ENCODE results near the gene CARMIL1.
"Not testable (repeated sequence)": the region's sequence is repeated elsewhere in the genome, so short reads cannot be mapped to it uniquely, and the experiment has no call there.

CARMIL1 gene

GRCh38 chr6:25278261-25278913, 787 bp upstream of the CARMIL1 start:
- no peak for DNase-seq

- DNase-seq = no peak
Observed at GRCh38 chr6:25279748-25280343, 672 bp downstream of the CARMIL1 start.

GRCh38 chr6:25280344-25281074, 1.3 kb downstream of the CARMIL1 start:
- DNase-seq = no peak

GRCh38 chr6:25286891-25287290, 7.7 kb downstream of the CARMIL1 start:
- DNase-seq = no peak

GRCh38 chr6:25287941-25288340, 8.8 kb downstream of the CARMIL1 start:
- DNase-seq = no peak

GRCh38 chr6:25288518-25288917, 9.3 kb downstream of the CARMIL1 start:
- DNase-seq = no peak

GRCh38 chr6:25290306-25291060, 11.3 kb downstream of the CARMIL1 start:
- no peak for DNase-seq

- no peak for DNase-seq
Observed at GRCh38 chr6:25292384-25292783, 13.2 kb downstream of the CARMIL1 start.

- no peak for DNase-seq
Observed at GRCh38 chr6:25295651-25296050, 16.5 kb downstream of the CARMIL1 start.

GRCh38 chr6:25296217-25296905, 17.2 kb downstream of the CARMIL1 start:
- DNase-seq = no peak

- no peak for DNase-seq
Observed at GRCh38 chr6:25297039-25297441, 17.9 kb downstream of the CARMIL1 start.

GRCh38 chr6:25297823-25298522, 18.8 kb downstream of the CARMIL1 start:
- DNase-seq = no peak

GRCh38 chr6:25298523-25298865, 19.3 kb downstream of the CARMIL1 start:
- DNase-seq = not testable (repeated sequence)

- no peak for DNase-seq
Observed at GRCh38 chr6:25301362-25301761, 22.2 kb downstream of the CARMIL1 start.

- DNase-seq = no peak
Observed at GRCh38 chr6:25302151-25302550, 23.0 kb downstream of the CARMIL1 start.

- no peak for DNase-seq
Observed at GRCh38 chr6:25302677-25303128, 23.5 kb downstream of the CARMIL1 start.

- no peak for DNase-seq
Observed at GRCh38 chr6:25303254-25303653, 24.1 kb downstream of the CARMIL1 start.

- no peak for DNase-seq
Observed at GRCh38 chr6:25306379-25306778, 27.2 kb downstream of the CARMIL1 start.

- DNase-seq = no peak
Observed at GRCh38 chr6:25307805-25308494, 28.8 kb downstream of the CARMIL1 start.

- DNase-seq = no peak
Observed at GRCh38 chr6:25309886-25310285, 30.7 kb downstream of the CARMIL1 start.

- no peak for DNase-seq
Observed at GRCh38 chr6:25311331-25311840, 32.2 kb downstream of the CARMIL1 start.

Measured in 8988T (cell line).